Left ventricle myocardium inferior (tissue), 1 donor: ENCODE data around the gene PAQR4. TPM values are rescaled to one million over a fixed set of nuclear protein-coding genes. Genes with fewer than 3 reads are reported as not detected.
"Not testable (repeated sequence)": the region's sequence is repeated elsewhere in the genome, so short reads cannot be mapped to it uniquely, and the experiment has no call there.

Experiments
- DNase-seq: peaks from one replicate; pipeline ENCODE4 v3.0.0-alpha.2; 2020
- H3K27ac ChIP-seq: fragments of 200-600 bp; replicated peaks from 2 replicates; pipeline ENCODE4 v1.8.0; 2021
- H3K27me3 ChIP-seq: fragments of 200-600 bp; 2 replicates; pipeline ENCODE4 v1.8.0; 2021; ENCODE audit warnings: low read depth
- H3K36me3 ChIP-seq: fragments of 200-600 bp; 2 replicates; pipeline ENCODE4 v1.8.0; 2021
- H3K4me1 ChIP-seq: fragments of 200-600 bp; 2 replicates; pipeline ENCODE4 v1.8.0; 2021
- H3K4me3 ChIP-seq: fragments of 200-600 bp; 2 replicates; pipeline ENCODE4 v1.8.0; 2021; ENCODE audit warnings: mild to moderate bottlenecking, moderate library complexity
- H3K9me3 ChIP-seq: fragments of 200-600 bp; replicated peaks from 2 replicates; pipeline ENCODE4 v1.8.0; 2021
- CTCF ChIP-seq: fragments of 200-600 bp; IDR thresholded peaks from 2 replicates; pipeline ENCODE4 v1.8.0; 2021; ENCODE audit warnings: antibody characterized with exemption, mild to moderate bottlenecking, borderline replicate concordance
- intact Hi-C: fragments of 100-400 bp; cut with micrococcal nuclease; formaldehyde crosslinking; loops from one replicate; pipeline ENCODE4 v1.11.0; 2022
- total RNA-seq: library from RNA; stranded (reverse); fragmentation: NEBNext Ultra II Directional; extraction: Animal tissue kit (Norgen Biotek cat#: 25700); gene quantifications from one replicate; pipeline ENCODE4 v1.2.1, GENCODE V29; 2021
- donor health status: DM: no; HTN: yes; CAD: no; lungs with severe emphysema.

The PAQR4 gene
- total RNA-seq, 1 donor from 2014 or later, result 9.2 TPM

GRCh38 chr16:2925951-2926649 is 43.0 kb upstream of the PAQR4 start:
- intact Hi-C loops, result no loop called here
- H3K9me3 ChIP-seq, result no peaks in the 10 kb centered on the region

GRCh38 chr16:2926650-2926999 is 42.5 kb upstream of the PAQR4 start:
- no peak for TF ChIP-seq CTCF
- H3K36me3 ChIP-seq, result peaks cover 30% of the 10 kb centered on the region
- H3K9me3 ChIP-seq, result no peaks in the 10 kb centered on the region
- DNase-seq, result no peak
- intact Hi-C loops, result no loop called here
- H3K27ac ChIP-seq, result no peak overlapping the region
- peak overlapping the region; percentile 45 for H3K4me3 ChIP-seq
- peaks cover 13% of the 10 kb centered on the region for H3K4me1 ChIP-seq
- H3K27me3 ChIP-seq, result no peaks in the 10 kb centered on the region

More at GRCh38 chr16:2925951-2926649, 43.0 kb upstream of the PAQR4 start:
- no peaks in the 10 kb centered on the region for H3K27me3 ChIP-seq
- H3K4me1 ChIP-seq, result peaks cover 13% of the 10 kb centered on the region
- peaks cover 27% of the 10 kb centered on the region for H3K36me3 ChIP-seq
- no peak overlapping the region for H3K27ac ChIP-seq
- no peak for DNase-seq
- TF ChIP-seq CTCF, result no peak
- no peak overlapping the region for H3K4me3 ChIP-seq

GRCh38 chr16:2927010-2927646 is 42.0 kb upstream of the PAQR4 start:
- Histone ChIP-seq H3K4me1 (peaks cover 13% of the 10 kb centered on the region), H3K36me3 (peaks cover 26% of the 10 kb centered on the region), H3K27me3 (no peaks in the 10 kb centered on the region), H3K27ac (no peak overlapping the region), H3K9me3 (no peaks in the 10 kb centered on the region), H3K4me3 (peak overlapping the region; percentile 45)
- intact Hi-C loops, result no loop called here
- DNase-seq, result peak; percentile 87
- peak; percentile 98 for TF ChIP-seq CTCF

GRCh38 chr16:2928151-2928550 is 41.0 kb upstream of the PAQR4 start:
- Histone ChIP-seq H3K36me3 (peaks cover 30% of the 10 kb centered on the region), H3K4me1 (peaks cover 13% of the 10 kb centered on the region)
- DNase-seq, H3K27me3 ChIP-seq, H3K27ac ChIP-seq, H3K9me3 ChIP-seq, intact Hi-C loops, H3K4me3 ChIP-seq: not testable (repeated sequence)

- Histone ChIP-seq H3K27me3 (no peaks in the 10 kb centered on the region), H3K9me3 (no peaks in the 10 kb centered on the region), H3K4me3 (no peak overlapping the region), H3K27ac (no peak overlapping the region), H3K4me1 (peaks cover 13% of the 10 kb centered on the region), H3K36me3 (peaks cover 37% of the 10 kb centered on the region)
- TF ChIP-seq CTCF, result no peak
- DNase-seq, result no peak
- intact Hi-C loops, result no loop called here
These were observed 40.4 kb upstream of the PAQR4 start for GRCh38 chr16:2928796-2929195.

- no peaks in the 10 kb centered on the region for H3K27me3 ChIP-seq
- H3K4me3 ChIP-seq, result no peak overlapping the region
- DNase-seq, result no peak
- intact Hi-C loops, result no loop called here
- no peaks in the 10 kb centered on the region for H3K9me3 ChIP-seq
- peaks cover 46% of the 10 kb centered on the region for H3K36me3 ChIP-seq
- no peak for TF ChIP-seq CTCF
- peaks cover 13% of the 10 kb centered on the region for H3K4me1 ChIP-seq
- H3K27ac ChIP-seq, result no peak overlapping the region
These were observed 39.5 kb upstream of the PAQR4 start for GRCh38 chr16:2929693-2930092.
